ENCODE data around the gene PCSK5. TPM values are rescaled to one million over a fixed set of nuclear protein-coding genes. Genes with fewer than 3 reads are reported as not detected.

The PCSK5 gene
- total and polyA plus RNA-seq, 4 donors = 0.58 to 3.6 (median 0.82) TPM

DNA sequence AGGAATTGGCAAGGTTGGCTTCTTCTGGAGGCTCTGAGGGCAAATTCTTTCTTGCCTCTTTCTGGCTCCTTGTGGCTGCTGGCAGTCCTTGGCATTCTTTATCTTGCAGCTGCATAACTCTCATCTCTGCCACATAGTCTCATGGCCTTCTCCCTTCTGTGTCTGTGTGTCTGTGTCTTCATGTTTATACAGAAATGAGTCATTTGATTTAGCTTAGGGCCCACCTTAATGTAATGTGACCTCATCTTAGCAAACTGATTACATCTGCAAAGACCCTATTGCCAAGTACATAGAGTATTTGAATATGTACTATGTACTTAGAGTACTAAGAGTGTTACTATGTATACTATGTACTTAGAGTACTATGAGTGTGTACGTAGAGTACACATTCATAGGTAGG, 381.3 kb downstream of the PCSK5 start:
- Histone ChIP-seq H3K36me3 (ENCODE audit: control insufficient read depth in 4 of 4, insufficient read depth in 3 of 4, low read depth in 1 of 4, low read length in 3 of 4) (no peaks in the 10 kb centered on the region), H3K27me3 (ENCODE audit: control insufficient read depth in 4 of 4, insufficient read depth in 4 of 4, low read length in 3 of 4) (no peaks in the 10 kb centered on the region), H3K4me1 (ENCODE audit: control insufficient read depth in 4 of 4, insufficient read depth in 4 of 4, low read length in 3 of 4) (peaks cover 0 to 5% (median 0%) of the 10 kb centered on the region in 4 donors), H3K4me3 (ENCODE audit: low read depth in 1 of 3, low read length in 3 of 3) (no peak overlapping the region), H3K27ac (ENCODE audit: low read depth in 1 of 2, low read length in 2 of 2) (no peak overlapping the region), H3K9ac (ENCODE audit: low read depth in 1 of 2, low read length in 2 of 2) (no peak overlapping the region), H3K9me3 (ENCODE audit: control insufficient read depth in 4 of 4, low read length in 3 of 4) (no peaks in the 10 kb centered on the region)
- 94% methylated on average over 1 of the region's 1 CpG for whole genome bisulfite sequencing
- DNase-seq (ENCODE audit: low spot score) = no peak
- no peak for TF ChIP-seq FOXA1 (IDR thresholded peaks at IDR 0.05)
- no peak for TF ChIP-seq NR2F2 (IDR thresholded peaks at IDR 0.05)

- no peak overlapping the region for H3K9ac ChIP-seq (ENCODE audit: low read depth in 1 of 2, low read length in 2 of 2)
- DNase-seq (ENCODE audit: low spot score) = no peak
- H3K4me3 ChIP-seq (ENCODE audit: low read depth in 1 of 3, low read length in 3 of 3) = no peak overlapping the region
- H3K36me3 ChIP-seq (ENCODE audit: control insufficient read depth in 4 of 4, insufficient read depth in 3 of 4, low read depth in 1 of 4, low read length in 3 of 4) = no peaks in the 10 kb centered on the region
- H3K27me3 ChIP-seq (ENCODE audit: control insufficient read depth in 4 of 4, insufficient read depth in 4 of 4, low read length in 3 of 4) = no peaks in the 10 kb centered on the region
- H3K9me3 ChIP-seq (ENCODE audit: control insufficient read depth in 4 of 4, low read length in 3 of 4) = no peaks in the 10 kb centered on the region
- TF ChIP-seq FOXA1 (IDR thresholded peaks at IDR 0.05) (no peak), TAF1 (conservative IDR thresholded peaks at IDR 0.05) (no peak), RXRA (IDR thresholded peaks at IDR 0.05) (no peak), SP1 (IDR thresholded peaks at IDR 0.05) (no peak), HNF4G (IDR thresholded peaks at IDR 0.05) (no peak), HNF4A (conservative IDR thresholded peaks at IDR 0.05) (no peak), YY1 (IDR thresholded peaks at IDR 0.05) (no peak), REST (IDR thresholded peaks at IDR 0.05) (no peak), NR2F2 (IDR thresholded peaks at IDR 0.05) (no peak), RAD21 (IDR thresholded peaks at IDR 0.05) (no peak), FOXA2 (IDR thresholded peaks at IDR 0.05) (no peak)
- TF ChIP-seq, protein P1, sequence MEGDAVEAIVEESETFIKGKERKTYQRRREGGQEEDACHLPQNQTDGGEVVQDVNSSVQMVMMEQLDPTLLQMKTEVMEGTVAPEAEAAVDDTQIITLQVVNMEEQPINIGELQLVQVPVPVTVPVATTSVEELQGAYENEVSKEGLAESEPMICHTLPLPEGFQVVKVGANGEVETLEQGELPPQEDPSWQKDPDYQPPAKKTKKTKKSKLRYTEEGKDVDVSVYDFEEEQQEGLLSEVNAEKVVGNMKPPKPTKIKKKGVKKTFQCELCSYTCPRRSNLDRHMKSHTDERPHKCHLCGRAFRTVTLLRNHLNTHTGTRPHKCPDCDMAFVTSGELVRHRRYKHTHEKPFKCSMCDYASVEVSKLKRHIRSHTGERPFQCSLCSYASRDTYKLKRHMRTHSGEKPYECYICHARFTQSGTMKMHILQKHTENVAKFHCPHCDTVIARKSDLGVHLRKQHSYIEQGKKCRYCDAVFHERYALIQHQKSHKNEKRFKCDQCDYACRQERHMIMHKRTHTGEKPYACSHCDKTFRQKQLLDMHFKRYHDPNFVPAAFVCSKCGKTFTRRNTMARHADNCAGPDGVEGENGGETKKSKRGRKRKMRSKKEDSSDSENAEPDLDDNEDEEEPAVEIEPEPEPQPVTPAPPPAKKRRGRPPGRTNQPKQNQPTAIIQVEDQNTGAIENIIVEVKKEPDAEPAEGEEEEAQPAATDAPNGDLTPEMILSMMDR (IDR thresholded peaks at IDR 0.05; ENCODE audit: low read depth, low read length, missing input control) = no peak
- TF ChIP-seq, protein P2, sequence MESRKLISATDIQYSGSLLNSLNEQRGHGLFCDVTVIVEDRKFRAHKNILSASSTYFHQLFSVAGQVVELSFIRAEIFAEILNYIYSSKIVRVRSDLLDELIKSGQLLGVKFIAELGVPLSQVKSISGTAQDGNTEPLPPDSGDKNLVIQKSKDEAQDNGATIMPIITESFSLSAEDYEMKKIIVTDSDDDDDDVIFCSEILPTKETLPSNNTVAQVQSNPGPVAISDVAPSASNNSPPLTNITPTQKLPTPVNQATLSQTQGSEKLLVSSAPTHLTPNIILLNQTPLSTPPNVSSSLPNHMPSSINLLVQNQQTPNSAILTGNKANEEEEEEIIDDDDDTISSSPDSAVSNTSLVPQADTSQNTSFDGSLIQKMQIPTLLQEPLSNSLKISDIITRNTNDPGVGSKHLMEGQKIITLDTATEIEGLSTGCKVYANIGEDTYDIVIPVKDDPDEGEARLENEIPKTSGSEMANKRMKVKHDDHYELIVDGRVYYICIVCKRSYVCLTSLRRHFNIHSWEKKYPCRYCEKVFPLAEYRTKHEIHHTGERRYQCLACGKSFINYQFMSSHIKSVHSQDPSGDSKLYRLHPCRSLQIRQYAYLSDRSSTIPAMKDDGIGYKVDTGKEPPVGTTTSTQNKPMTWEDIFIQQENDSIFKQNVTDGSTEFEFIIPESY (IDR thresholded peaks at IDR 0.05) = no peak
- 84% methylated on average over 7 of the region's 7 CpGs for WGBS
- H3K27ac ChIP-seq (ENCODE audit: low read depth in 1 of 2, low read length in 2 of 2) = no peak overlapping the region
- H3K4me1 ChIP-seq (ENCODE audit: control insufficient read depth in 4 of 4, insufficient read depth in 4 of 4, low read length in 3 of 4) = no peaks in the 10 kb centered on the region
Measured at GRCh38 chr9:76289042-76289441, 398.6 kb downstream of the PCSK5 start.
